AG04450 (cell line): ENCODE measurements around the gene PTPRT. TPM values are rescaled to one million over a fixed set of nuclear protein-coding genes. Genes with fewer than 3 reads are reported as not detected.

Source experiments
- CTCF ChIA-PET: fragments of 300-600, 350-600 bp; formaldehyde crosslinking; extraction: SDS; loops from one replicate; lab custom pipeline; 2022; ENCODE audit warnings: antibody characterized with exemption, inconsistent platforms; lab: Charles Lee
- POLR2A ChIA-PET: fragments of 350-600 bp; formaldehyde crosslinking; extraction: SDS; loops from one replicate; lab custom pipeline; 2021; ENCODE audit warnings: antibody characterized with exemption, inconsistent platforms; lab: Yijun Ruan, JAX
- DNase-seq: peaks from one replicate; pipeline ENCODE4 v3.0.0-alpha.2; 2011; ENCODE audit warnings: low read depth, low spot score
- H3K27ac ChIP-seq: one replicate; pipeline ENCODE4 v1.5.1; 2012; ENCODE audit warnings: low read depth, low read length, control low read depth
- H3K27me3 ChIP-seq: one replicate; pipeline ENCODE4 v1.6.0; 2012; ENCODE audit warnings: low read length; ENCODE audit not compliant: control insufficient read depth, insufficient read depth
- H3K4me3 ChIP-seq: 2 replicates; pipeline ENCODE4 v1.5.1; 2011; ENCODE audit warnings: mild to moderate bottlenecking, low read depth, low read length, control low read depth
- H3K9me3 ChIP-seq: 2 replicates; pipeline ENCODE4 v1.5.1; 2012; ENCODE audit warnings: low read length; ENCODE audit not compliant: control insufficient read depth, insufficient read depth
- CTCF ChIP-seq: IDR thresholded peaks from 2 replicates; pipeline ENCODE4 v1.5.1; 2011; ENCODE audit warnings: low read depth, low read length, control low read depth, inconsistent platforms
- polyA plus RNA-seq: library from polyadenylated mRNA; depleted of rRNA; stranded (reverse); fragments of >200 nt; gene quantifications from 2 replicates; pipeline ENCODE4 v1.2.3, GENCODE V29; 2011

Gene PTPRT
- polyA plus RNA-seq, 1 experiment = not detected

GRCh38 chr20:42968746-42969145 is 221.0 kb downstream of the PTPRT start:
- no peak for TF ChIP-seq CTCF
- Histone ChIP-seq H3K27me3 (no peaks in the 10 kb centered on the region), H3K4me3 (no peak overlapping the region), H3K27ac (no peak overlapping the region), H3K9me3 (peaks cover 37% of the 10 kb centered on the region)
- ChIA-PET POLR2A (no interaction called here), CTCF (no interaction called here)
- no peak for DNase-seq

- Histone ChIP-seq H3K27ac (no peak overlapping the region), H3K4me3 (no peak overlapping the region), H3K27me3 (no peaks in the 10 kb centered on the region), H3K9me3 (peaks cover 41% of the 10 kb centered on the region)
- no peak for TF ChIP-seq CTCF
- ChIA-PET POLR2A (no interaction called here), CTCF (no interaction called here)
- no peak for DNase-seq
Measured at GRCh38 chr20:42963796-42964195, 225.9 kb downstream of the PTPRT start.

- ChIA-PET POLR2A (no interaction called here), CTCF (no interaction called here)
- Histone ChIP-seq H3K27me3 (no peaks in the 10 kb centered on the region), H3K9me3 (peaks cover 26% of the 10 kb centered on the region), H3K4me3 (no peak overlapping the region), H3K27ac (no peak overlapping the region)
- no peak for DNase-seq
- no peak for TF ChIP-seq CTCF
Measured at GRCh38 chr20:42961771-42962170, 227.9 kb downstream of the PTPRT start.

- ChIA-PET CTCF (no interaction called here), POLR2A (no interaction called here)
- peaks cover 31% of the 10 kb centered on the region for H3K9me3 ChIP-seq
- TF ChIP-seq CTCF = no peak
- no peak overlapping the region for H3K4me3 ChIP-seq
- H3K27me3 ChIP-seq = no peaks in the 10 kb centered on the region
- no peak for DNase-seq
- H3K27ac ChIP-seq = no peak overlapping the region
Measured at GRCh38 chr20:42959996-42960395, 229.7 kb downstream of the PTPRT start.

GRCh38 chr20:42958367-42959069 is 231.2 kb downstream of the PTPRT start:
- ChIA-PET POLR2A (no interaction called here), CTCF (no interaction called here)
- no peaks in the 10 kb centered on the region for H3K27me3 ChIP-seq
- DNase-seq = no peak
- no peak overlapping the region for H3K27ac ChIP-seq
- TF ChIP-seq CTCF = no peak
- no peak overlapping the region for H3K4me3 ChIP-seq
- peaks cover 33% of the 10 kb centered on the region for H3K9me3 ChIP-seq
